ENCODE measurements around the gene ALG11.

- TF ChIP-seq, protein P1, sequence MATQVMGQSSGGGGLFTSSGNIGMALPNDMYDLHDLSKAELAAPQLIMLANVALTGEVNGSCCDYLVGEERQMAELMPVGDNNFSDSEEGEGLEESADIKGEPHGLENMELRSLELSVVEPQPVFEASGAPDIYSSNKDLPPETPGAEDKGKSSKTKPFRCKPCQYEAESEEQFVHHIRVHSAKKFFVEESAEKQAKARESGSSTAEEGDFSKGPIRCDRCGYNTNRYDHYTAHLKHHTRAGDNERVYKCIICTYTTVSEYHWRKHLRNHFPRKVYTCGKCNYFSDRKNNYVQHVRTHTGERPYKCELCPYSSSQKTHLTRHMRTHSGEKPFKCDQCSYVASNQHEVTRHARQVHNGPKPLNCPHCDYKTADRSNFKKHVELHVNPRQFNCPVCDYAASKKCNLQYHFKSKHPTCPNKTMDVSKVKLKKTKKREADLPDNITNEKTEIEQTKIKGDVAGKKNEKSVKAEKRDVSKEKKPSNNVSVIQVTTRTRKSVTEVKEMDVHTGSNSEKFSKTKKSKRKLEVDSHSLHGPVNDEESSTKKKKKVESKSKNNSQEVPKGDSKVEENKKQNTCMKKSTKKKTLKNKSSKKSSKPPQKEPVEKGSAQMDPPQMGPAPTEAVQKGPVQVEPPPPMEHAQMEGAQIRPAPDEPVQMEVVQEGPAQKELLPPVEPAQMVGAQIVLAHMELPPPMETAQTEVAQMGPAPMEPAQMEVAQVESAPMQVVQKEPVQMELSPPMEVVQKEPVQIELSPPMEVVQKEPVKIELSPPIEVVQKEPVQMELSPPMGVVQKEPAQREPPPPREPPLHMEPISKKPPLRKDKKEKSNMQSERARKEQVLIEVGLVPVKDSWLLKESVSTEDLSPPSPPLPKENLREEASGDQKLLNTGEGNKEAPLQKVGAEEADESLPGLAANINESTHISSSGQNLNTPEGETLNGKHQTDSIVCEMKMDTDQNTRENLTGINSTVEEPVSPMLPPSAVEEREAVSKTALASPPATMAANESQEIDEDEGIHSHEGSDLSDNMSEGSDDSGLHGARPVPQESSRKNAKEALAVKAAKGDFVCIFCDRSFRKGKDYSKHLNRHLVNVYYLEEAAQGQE (IDR thresholded peaks at IDR 0.05; ENCODE audit: insufficient read depth in 1 of 2, low read depth in 2 of 2, low read length in 2 of 2), result no peak
- TF ChIP-seq POLR2AphosphoS5 (IDR thresholded peaks at IDR 0.05; ENCODE audit: low read depth, low read length) (no peak), TAF1 (IDR thresholded peaks at IDR 0.05; ENCODE audit: borderline replicate concordance, insufficient read depth, low read length) (no peak), SIN3A (IDR thresholded peaks at IDR 0.05; ENCODE audit: borderline replicate concordance, insufficient read depth, low read length) (no peak), FOXP2 (optimal IDR thresholded peaks at IDR 0.05; ENCODE audit: borderline replicate concordance, extremely low read depth, extremely low read length, insufficient read depth) (no peak)
Measured at GRCh38 chr13:52004511-52005170, 7.6 kb upstream of the ALG11 start.
